ENCODE results near the gene EIF2S3.

DNA sequence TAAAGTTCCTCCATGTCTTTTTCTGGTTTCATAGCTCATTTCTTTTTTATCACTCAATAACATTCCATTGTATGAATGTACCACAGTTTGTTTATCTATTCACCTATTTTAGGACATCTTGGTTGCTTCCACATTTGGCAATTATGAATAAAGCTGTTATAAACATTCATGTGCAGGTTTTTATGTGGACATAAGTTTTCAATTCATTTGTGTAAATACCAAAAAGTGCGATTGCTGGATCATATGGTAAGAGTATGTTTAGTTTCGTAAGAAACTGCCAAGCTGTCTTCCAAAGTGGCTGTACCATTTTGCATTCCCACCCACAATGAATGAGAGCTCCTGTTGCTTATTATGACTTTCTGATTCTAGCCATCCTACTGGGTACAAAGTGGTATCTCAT, 58.4 kb downstream of the EIF2S3 start:
- no peak for TF ChIP-seq CTCF (IDR thresholded peaks at IDR 0.05)
- no peak for TF ChIP-seq POLR2A (IDR thresholded peaks at IDR 0.05)

Measured in ovary (tissue), 3 donors.